Measurements from ENCODE around the gene RNPEP. TPM values are rescaled to one million over a fixed set of nuclear protein-coding genes. Genes with fewer than 3 reads are reported as not detected.

RNPEP gene
- total and polyA plus RNA-seq, 8 donors: 19.8 to 43.5 (median 28.0) TPM

GRCh38 chr1:202011994-202012393, 29.5 kb downstream of the RNPEP start:
- Histone ChIP-seq H3K4me3 (peak overlapping the region; percentile 61 to 96 (median 76)), H3K9me3 (no peaks in the 10 kb centered on the region), H3K27ac (peak overlapping the region; percentile 84 to 97 (median 92)), H3K4me1 (peaks cover 26 to 43% (median 28%) of the 10 kb centered on the region in 3 donors), H3K27me3 (no peaks in the 10 kb centered on the region), H3K36me3 (peaks cover 5 to 48% (median 13%) of the 10 kb centered on the region in 3 donors)
- FAIRE-seq (no peak), DNase-seq (peak; percentile 39 to 82 (median 52)), ATAC-seq (no peak)
- 19 to 22% methylated on average over 11 of the region's 11 CpGs for WGBS, 2 donors
- no peak for TF ChIP-seq CTCF (IDR thresholded peaks at IDR 0.05)
- intact Hi-C loops (cut with DNase I): loop anchor here in 1 of 3 donors (5.0 kb wide), 1 partner anchor 95 kb away; no protein-coding TSS in a partner anchor

DNA sequence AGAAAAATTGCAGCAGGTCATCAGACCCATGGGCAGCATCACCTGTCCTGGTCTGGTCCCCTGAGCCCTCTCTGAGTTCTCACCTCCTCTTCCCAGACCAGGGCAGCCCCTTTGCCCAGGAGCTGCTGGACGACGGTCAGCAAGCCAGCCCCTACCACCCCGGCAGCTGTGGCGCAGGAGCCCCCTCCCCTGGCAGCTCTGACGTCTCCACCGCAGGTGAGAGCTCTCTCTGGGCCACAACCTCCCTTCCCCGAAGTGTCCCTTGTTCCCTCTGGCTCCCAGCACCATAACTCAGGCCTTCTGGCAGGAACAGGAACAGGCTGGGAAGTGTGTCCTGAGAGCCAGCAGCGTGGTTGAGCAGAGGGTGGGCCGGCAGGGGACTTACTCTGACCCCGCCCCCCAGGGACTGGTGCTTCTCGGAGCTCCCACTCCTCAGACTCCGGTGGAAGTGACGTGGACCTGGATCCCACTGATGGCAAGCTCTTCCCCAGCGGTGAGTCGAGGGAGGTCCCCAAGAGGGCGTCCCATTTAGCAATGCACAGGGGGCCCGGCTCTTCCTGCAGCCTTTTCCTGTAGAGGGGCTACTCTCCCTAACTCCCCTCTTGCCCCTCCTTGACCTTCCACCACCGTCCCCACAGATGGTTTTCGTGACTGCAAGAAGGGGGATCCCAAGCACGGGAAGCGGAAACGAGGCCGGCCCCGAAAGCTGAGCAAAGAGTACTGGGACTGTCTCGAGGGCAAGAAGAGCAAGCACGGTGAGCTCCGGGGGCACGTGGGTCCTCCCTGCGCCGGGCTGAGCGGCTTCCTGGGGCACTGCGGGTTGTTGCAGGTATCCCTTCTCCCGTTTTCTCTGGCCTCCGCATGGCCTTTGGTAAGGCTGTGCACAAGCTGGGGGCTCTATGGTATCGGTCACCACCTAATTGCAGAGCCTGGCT, 30.4 kb downstream of the RNPEP start:
- no peaks in the 10 kb centered on the region for H3K27me3 ChIP-seq
- no peaks in the 10 kb centered on the region for H3K9me3 ChIP-seq
- H3K4me3 ChIP-seq: peak overlapping the region; percentile 61 to 96 (median 76)
- FAIRE-seq: no peak
- H3K27ac ChIP-seq: peak overlapping the region; percentile 22 to 97 (median 92)
- DNase-seq: peak in 4 of 6 donors; percentile 38 to 81 (median 62)
- WGBS, 2 donors: 39 to 42% methylated on average over 35 of the region's 35 CpGs
- ATAC-seq: no peak
- H3K4me1 ChIP-seq: peaks cover 34 to 43% (median 35%) of the 10 kb centered on the region in 3 donors
- TF ChIP-seq CTCF (IDR thresholded peaks at IDR 0.05): no peak
- intact Hi-C loops (cut with DNase I): loop anchor here in 1 of 3 donors (5.0 kb wide), 1 partner anchor 94 kb away; no protein-coding TSS in a partner anchor
- peaks cover 5 to 48% (median 13%) of the 10 kb centered on the region in 3 donors for H3K36me3 ChIP-seq

GRCh38 chr1:202013603-202014002, 31.2 kb downstream of the RNPEP start:
- H3K27me3 ChIP-seq: no peaks in the 10 kb centered on the region
- 57 to 72% methylated on average over 12 of the region's 12 CpGs for WGBS, 2 donors
- peaks cover 42 to 44% (median 42%) of the 10 kb centered on the region in 3 donors for H3K4me1 ChIP-seq
- TF ChIP-seq CTCF (IDR thresholded peaks at IDR 0.05): no peak
- peak overlapping the region in 2 of 4 donors; percentile 91 to 97 for H3K27ac ChIP-seq
- ATAC-seq (no peak), FAIRE-seq (no peak), DNase-seq (peak in 4 of 6 donors; percentile 31 to 83 (median 59))
- peak overlapping the region; percentile 61 to 96 (median 76) for H3K4me3 ChIP-seq
- intact Hi-C loops (cut with DNase I): loop anchor here in 1 of 3 donors (5.0 kb wide), 1 partner anchor 94 kb away; no protein-coding TSS in a partner anchor
- H3K9me3 ChIP-seq: no peaks in the 10 kb centered on the region
- H3K36me3 ChIP-seq: peaks cover 5 to 48% (median 13%) of the 10 kb centered on the region in 3 donors

- DNase-seq (no peak), ATAC-seq (no peak), FAIRE-seq (no peak)
- no peak for TF ChIP-seq CTCF (IDR thresholded peaks at IDR 0.05)
- Histone ChIP-seq H3K4me1 (peaks cover 41 to 44% (median 42%) of the 10 kb centered on the region in 3 donors), H3K9me3 (no peaks in the 10 kb centered on the region), H3K36me3 (peaks cover 5 to 48% (median 13%) of the 10 kb centered on the region in 3 donors), H3K4me3 (peak overlapping the region in 3 of 4 donors; percentile 69 to 96 (median 83)), H3K27me3 (no peaks in the 10 kb centered on the region), H3K27ac (peak overlapping the region in 2 of 4 donors; percentile 91 to 97)
- WGBS, 2 donors: 65 to 75% methylated on average over 6 of the region's 6 CpGs
- intact Hi-C loops (cut with DNase I): loop anchor here in 1 of 3 donors (5.0 kb wide), 1 partner anchor 93 kb away; no protein-coding TSS in a partner anchor
Measured at GRCh38 chr1:202014060-202014459, 31.6 kb downstream of the RNPEP start.
